B cell (primary cell): Measurements from ENCODE around the gene IPO13. TPM values are rescaled to one million over a fixed set of nuclear protein-coding genes. Genes with fewer than 3 reads are reported as not detected.

Experiments
- ATAC-seq: fragments of 200-7000 bp; cut with Tn5 transposase; one replicate; pipeline ENCODE4 v1.10.0; 2021; ENCODE audit warnings: low read depth, mild to moderate bottlenecking, moderate number of reproducible peaks, moderate library complexity
- CTCF ChIA-PET: fragments of 350-600 bp; sonication (Branson Sonifier 250); formaldehyde crosslinking; loops from one replicate; lab custom pipeline; 2021; ENCODE audit warnings: antibody characterized with exemption, inconsistent platforms; lab: Charles Lee
- POLR2A ChIA-PET: fragments of 350-600 bp; sonication (Branson Sonifier 250); formaldehyde crosslinking; loops from one replicate; lab custom pipeline; 2021; ENCODE audit warnings: antibody characterized with exemption; lab: Charles Lee
- DNase-seq: peaks from one replicate; pipeline ENCODE4 v3.0.0; 2013
- H2AFZ ChIP-seq: 2 replicates; pipeline ENCODE4 v1.6.1; 2012; ENCODE audit warnings: mild to moderate bottlenecking, low read depth, low read length; ENCODE audit not compliant: insufficient read depth, poor library complexity, severe bottlenecking
- H3K27ac ChIP-seq, 2 donors: 1 replicate in 1 of 2; 2 replicates in 1 of 2; pipeline ENCODE4 v1.5.1; 2012 to 2013; ENCODE audit warnings: low read length in 2 of 2, mild to moderate bottlenecking in 2 of 2, moderate library complexity in 1 of 2
- H3K27me3 ChIP-seq, 4 experiments: fragments of 200-600 bp in 1 of 4; sonication (generic) in 1 of 4; replicated peaks in 1 of 4; 1 replicate in 2 of 4; 2 replicates in 2 of 4; pipeline versions ENCODE4 v1.6.1 to v1.7.0; 2013 to 2016; ENCODE audit warnings: low read length in 3 of 4, mild to moderate bottlenecking in 2 of 4, mixed read lengths in 1 of 4, moderate library complexity in 1 of 4; ENCODE audit not compliant: insufficient read depth in 4 of 4, control insufficient read depth in 3 of 4; ENCODE audit errors: control extremely low read depth in 1 of 4
- H3K36me3 ChIP-seq, 2 experiments: replicated peaks in 1 of 2; 1 replicate in 1 of 2; 2 replicates in 1 of 2; pipeline versions ENCODE4 v1.6.1 to v1.7.1; 2013; ENCODE audit warnings: low read length in 1 of 2; ENCODE audit not compliant: insufficient read depth in 2 of 2, control insufficient read depth in 1 of 2; ENCODE audit errors: control extremely low read depth in 1 of 2, extremely low read depth in 1 of 2
- H3K4me1 ChIP-seq, 2 donors: fragments of 200-600 bp in 1 of 2; sonication (generic) in 1 of 2; 1 replicate in 1 of 2; 2 replicates in 1 of 2; pipeline versions ENCODE4 v1.5.1 to v1.6.1; 2013 to 2017; ENCODE audit warnings: low read length in 2 of 2; ENCODE audit not compliant: control insufficient read depth in 2 of 2, insufficient read depth in 2 of 2
- H3K4me2 ChIP-seq: replicated peaks from 2 replicates; pipeline ENCODE3; 2012; ENCODE audit warnings: mild to moderate bottlenecking, low read depth, low read length; ENCODE audit not compliant: poor library complexity, severe bottlenecking
- H3K4me3 ChIP-seq, 5 experiments: fragments of 200-600 bp in 1 of 5; sonication (generic) in 1 of 5; 1 replicate in 3 of 5; 2 replicates in 2 of 5; pipeline versions ENCODE4 v1.5.1 to v1.7.0; 2011 to 2016; ENCODE audit warnings: low read length in 4 of 5, mild to moderate bottlenecking in 4 of 5, low read depth in 2 of 5, control low read depth in 1 of 5, moderate library complexity in 1 of 5; ENCODE audit not compliant: insufficient read depth in 1 of 5; ENCODE audit errors: control extremely low read depth in 1 of 5, extremely low read depth in 1 of 5
- H3K79me2 ChIP-seq: fragments of 200-600 bp; sonication (generic); one replicate; pipeline ENCODE4 v1.6.0; 2016; ENCODE audit warnings: low read length; ENCODE audit not compliant: control insufficient read depth, insufficient read depth
- H3K9ac ChIP-seq: fragments of 200-600 bp; sonication (generic); 2 replicates; pipeline ENCODE4 v1.6.1; 2017; ENCODE audit warnings: mild to moderate bottlenecking, low read length, moderate library complexity
- H3K9me3 ChIP-seq, 3 donors: one replicate each; pipeline versions ENCODE4 v1.6.1 to v1.7.1; 2013; ENCODE audit warnings: low read length in 2 of 3; ENCODE audit not compliant: control insufficient read depth in 2 of 3, insufficient read depth in 1 of 3; ENCODE audit errors: control extremely low read depth in 1 of 3
- H4K20me1 ChIP-seq: 2 replicates; pipeline ENCODE4 v1.6.0; 2012; ENCODE audit warnings: mild to moderate bottlenecking, low read length; ENCODE audit not compliant: insufficient read depth, control insufficient read depth, poor library complexity, severe bottlenecking
- H3K27ac Mint-ChIP-seq: one replicate; pipeline ENCODE4 v1.8.0; 2021; ENCODE audit warnings: mixed read lengths
- H3K27me3 Mint-ChIP-seq: one replicate; pipeline ENCODE4 v1.8.0; 2021; ENCODE audit warnings: mixed read lengths
- H3K4me1 Mint-ChIP-seq: one replicate; pipeline ENCODE4 v1.8.0; 2021; ENCODE audit warnings: mixed read lengths
- H3K4me3 Mint-ChIP-seq: one replicate; pipeline ENCODE4 v1.8.0; 2021; ENCODE audit warnings: mixed read lengths
- H3K9me3 Mint-ChIP-seq: one replicate; pipeline ENCODE4 v1.8.0; 2022; ENCODE audit warnings: mixed read lengths; ENCODE audit not compliant: insufficient read depth
- CTCF ChIP-seq: fragments of 200-600 bp; IDR thresholded peaks from one replicate; pipeline ENCODE4 v1.8.0; 2022; ENCODE audit warnings: antibody characterized with exemption, mild to moderate bottlenecking
- EZH2 ChIP-seq: IDR thresholded peaks from 2 replicates; pipeline ENCODE4 v1.6.1; 2012; ENCODE audit warnings: borderline replicate concordance, low read depth, mild to moderate bottlenecking, moderate library complexity, low read length; ENCODE audit not compliant: insufficient read depth, poor library complexity, severe bottlenecking
- WGBS: methylation state at CpG from one replicate; pipeline ENCODE4 v1.1.5; 2013; ENCODE audit warnings: missing lambda C conversion rate; ENCODE audit not compliant: insufficient coverage; 5-methylcytosine and 5-hydroxymethylcytosine counted together
- intact Hi-C: fragments of 100-400 bp; cut with micrococcal nuclease; formaldehyde crosslinking; loops from one replicate; pipeline ENCODE4 v1.10.0; 2022
- polyA plus RNA-seq: library from polyadenylated mRNA; depleted of rRNA; stranded (reverse); fragments of >200 nt; gene quantifications from 2 replicates; pipeline ENCODE4 v1.2.3, GENCODE V29; 2012
- total RNA-seq, 2 donors: library from RNA; stranded (reverse); fragments of 120-200 nt in 1 of 2; gene quantifications; 1 replicate in 1 of 2; 2 replicates in 1 of 2; pipeline versions ENCODE4 v1.2.3 to v1.2.4, GENCODE V29; 2013 to 2022

The IPO13 gene
- total and polyA plus RNA-seq, 2 donors (not counting 1 experiment from before 2014, with no cell fraction given), result 18.7 to 19.7 TPM

DNA sequence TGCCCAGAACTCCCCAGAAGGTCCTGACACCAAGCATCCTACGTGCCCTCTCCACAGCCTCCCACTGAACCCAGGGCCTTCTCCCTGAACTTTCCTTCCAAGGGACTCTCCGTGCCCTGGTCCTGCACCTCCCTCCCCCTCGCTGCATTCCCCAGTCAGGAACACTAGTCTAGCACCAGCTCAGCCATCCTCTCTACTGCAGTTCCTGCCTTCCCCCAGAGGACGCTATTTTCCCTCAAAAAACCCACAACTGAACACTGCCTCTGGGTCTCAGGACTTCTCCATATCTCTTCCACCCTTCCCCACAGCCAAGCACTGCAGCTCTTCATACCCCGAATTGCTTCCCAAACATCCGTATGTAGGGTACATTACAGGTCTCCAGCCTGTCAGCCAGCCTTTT, 25.7 kb upstream of the IPO13 start:
- Histone ChIP-seq H4K20me1 (no peaks in the 10 kb centered on the region), H2AFZ (no peak overlapping the region), H3K4me3 (no peak overlapping the region), H3K9ac (no peak overlapping the region), H3K4me2 (no peak overlapping the region), H3K27me3 (no peaks in the 10 kb centered on the region), H3K79me2 (no peaks in the 10 kb centered on the region), H3K27ac (no peak overlapping the region), H3K9me3 (no peaks in the 10 kb centered on the region), H3K36me3 (peaks cover 0 to 2% of the 10 kb centered on the region in 2 experiments), H3K4me1 (no peaks in the 10 kb centered on the region)
- intact Hi-C loops, result no loop called here
- ChIA-PET POLR2A (no interaction called here), CTCF (interaction anchor here (1.2 kb wide), 1 partner anchor 14 kb away, joined by 3 read pairs; no protein-coding TSS in a partner anchor)
- ATAC-seq (no peak), DNase-seq (no peak)
- no peaks in the 10 kb centered on the region for H3K9me3 Mint-ChIP-seq
- no peaks in the 10 kb centered on the region for H3K27me3 Mint-ChIP-seq
- H3K4me3 Mint-ChIP-seq, result no peak overlapping the region
- TF ChIP-seq CTCF (no peak), EZH2 (no peak)
- 93% methylated on average over 6 of the region's 6 CpGs for WGBS
- H3K4me1 Mint-ChIP-seq, result no peaks in the 10 kb centered on the region
- H3K27ac Mint-ChIP-seq, result no peak overlapping the region

GRCh38 chr1:43924516-43924915, 22.2 kb upstream of the IPO13 start:
- H4K20me1 ChIP-seq, result no peaks in the 10 kb centered on the region
- H3K4me1 ChIP-seq, result no peaks in the 10 kb centered on the region
- Mint-ChIP-seq H3K4me3 (no peak overlapping the region), H3K4me1 (no peaks in the 10 kb centered on the region), H3K27ac (no peak overlapping the region), H3K27me3 (no peaks in the 10 kb centered on the region), H3K9me3 (no peaks in the 10 kb centered on the region)
- 89% methylated on average over 4 of the region's 4 CpGs for WGBS
- POLR2A ChIA-PET, result no interaction called here
- no peaks in the 10 kb centered on the region for H3K27me3 ChIP-seq
- H3K9ac ChIP-seq, result no peak overlapping the region
- H3K36me3 ChIP-seq, result peaks cover 0 to 2% of the 10 kb centered on the region in 2 experiments
- CTCF ChIA-PET, result interaction anchor here (2.0 kb wide), 1 partner anchor 10 kb away, joined by 8 read pairs; no protein-coding TSS in a partner anchor
- no peak overlapping the region for H3K4me3 ChIP-seq
- no peaks in the 10 kb centered on the region for H3K9me3 ChIP-seq
- no peaks in the 10 kb centered on the region for H3K79me2 ChIP-seq
- no peak overlapping the region for H3K27ac ChIP-seq
- intact Hi-C loops, result no loop called here
- TF ChIP-seq CTCF (no peak), EZH2 (no peak)
- H3K4me2 ChIP-seq, result no peak overlapping the region
- DNase-seq (no peak), ATAC-seq (no peak)
- H2AFZ ChIP-seq, result no peak overlapping the region
